H1 (cell line): ENCODE results near the gene AP4B1. TPM values are rescaled to one million over a fixed set of nuclear protein-coding genes. Genes with fewer than 3 reads are reported as not detected.

ENCODE experiments used
- CTCF ChIA-PET: fragments of 300-600 bp; sonication (Branson Sonifier 250); formaldehyde crosslinking; loops from one replicate; lab custom pipeline; 2021; ENCODE audit not compliant: partially characterized antibody; lab: Charles Lee
- POLR2A ChIA-PET: fragments of 300-600 bp; sonication (Branson Sonifier 250); formaldehyde crosslinking; loops from one replicate; lab custom pipeline; 2021; ENCODE audit warnings: inconsistent platforms; ENCODE audit not compliant: partially characterized antibody; lab: Charles Lee
- DNase-seq, 2 experiments: peaks; one replicate each; pipeline versions ENCODE4 v3.0.0 to v3.0.0-alpha.2; 2010 to 2022; ENCODE audit warnings: low spot score in 2 of 2, low read depth in 1 of 2, mixed read lengths in 1 of 2
- FAIRE-seq: peaks from 2 replicates; lab custom pipeline; 2011; peaks lifted over from hg19 to GRCh38; lab: Jason Lieb, UNC
- H2AFZ ChIP-seq: 2 replicates; pipeline ENCODE4 v1.8.1; 2012; ENCODE audit warnings: low read length, inconsistent platforms
- H2AK5ac ChIP-seq: 2 replicates; pipeline ENCODE4 v1.6.1; 2013; ENCODE audit warnings: low read depth, low read length
- H2BK120ac ChIP-seq: replicated peaks from 2 replicates; pipeline ENCODE3; 2013; ENCODE audit warnings: low read depth, low read length, inconsistent platforms
- H2BK12ac ChIP-seq: 2 replicates; pipeline ENCODE4 v1.6.1; 2013; ENCODE audit warnings: low read depth, low read length
- H2BK15ac ChIP-seq: 2 replicates; pipeline ENCODE4 v1.6.1; 2013; ENCODE audit warnings: low read length
- H2BK20ac ChIP-seq: 2 replicates; pipeline ENCODE4 v1.6.1; 2013; ENCODE audit warnings: low read length
- H2BK5ac ChIP-seq: 2 replicates; pipeline ENCODE4 v1.6.1; 2013; ENCODE audit warnings: low read depth, low read length
- H3K14ac ChIP-seq: 2 replicates; pipeline ENCODE4 v1.6.1; 2013; ENCODE audit warnings: inconsistent platforms; ENCODE audit not compliant: insufficient read length
- H3K18ac ChIP-seq: 2 replicates; pipeline ENCODE4 v1.6.1; 2013; ENCODE audit warnings: low read length; ENCODE audit errors: extremely low read depth
- H3K23ac ChIP-seq: 2 replicates; pipeline ENCODE4 v1.6.1; 2013; ENCODE audit warnings: inconsistent platforms; ENCODE audit not compliant: insufficient read length
- H3K23me2 ChIP-seq: 2 replicates; pipeline ENCODE4 v1.6.1; 2013; ENCODE audit warnings: low read depth, low read length
- H3K27ac ChIP-seq: 2 replicates; pipeline ENCODE4 v1.6.1; 2011; ENCODE audit warnings: low read depth, low read length, inconsistent platforms
- H3K27me3 ChIP-seq, 4 experiments: replicated peaks in 1 of 4; 1 replicate in 1 of 4; 2 replicates in 3 of 4; pipeline versions ENCODE4 v1.6.1 to v1.8.1; 2011 to 2013; ENCODE audit warnings: low read length in 3 of 4, mild to moderate bottlenecking in 3 of 4, inconsistent platforms in 2 of 4, mixed read lengths in 2 of 4, moderate library complexity in 1 of 4; ENCODE audit not compliant: control insufficient read depth in 3 of 4, insufficient read depth in 3 of 4; ENCODE audit errors: extremely low read depth in 1 of 4
- H3K36me3 ChIP-seq, 4 experiments: 2 replicates each; pipeline versions ENCODE4 v1.6.1 to v1.8.1; 2011 to 2013; ENCODE audit warnings: mild to moderate bottlenecking in 4 of 4, low read length in 3 of 4, moderate library complexity in 2 of 4, control low read depth in 1 of 4, inconsistent platforms in 1 of 4; ENCODE audit not compliant: insufficient read depth in 4 of 4, control insufficient read depth in 2 of 4
- H3K4ac ChIP-seq: replicated peaks from 2 replicates; pipeline ENCODE3; 2013; ENCODE audit warnings: low read length, low read depth, mixed read lengths, inconsistent platforms; ENCODE audit not compliant: insufficient read length
- H3K4me1 ChIP-seq, 4 experiments: replicated peaks in 1 of 4; 1 replicate in 1 of 4; 2 replicates in 3 of 4; pipeline versions ENCODE4 v1.6.1 to v1.8.1; 2011 to 2013; ENCODE audit warnings: low read length in 3 of 4, inconsistent platforms in 2 of 4, mixed read lengths in 1 of 4; ENCODE audit not compliant: insufficient read depth in 4 of 4, control insufficient read depth in 3 of 4
- H3K4me2 ChIP-seq, 2 experiments: 2 replicates each; pipeline versions ENCODE4 v1.6.1 to v1.8.1; 2011 to 2013; ENCODE audit warnings: low read depth in 2 of 2, low read length in 2 of 2, control low read depth in 1 of 2, inconsistent platforms in 1 of 2, mild to moderate bottlenecking in 1 of 2; ENCODE audit not compliant: insufficient read depth in 1 of 2
- H3K4me3 ChIP-seq, 4 experiments: fragments of 200-600, 300-600 bp in 1 of 4; sonication (generic), shearing (Covaris generic), sonication (Bioruptor Twin) in 1 of 4; 2 replicates each; pipeline versions ENCODE4 v1.5.1 to v1.8.1; 2011 to 2016; ENCODE audit warnings: low read length in 4 of 4, low read depth in 3 of 4, control low read depth in 2 of 4, inconsistent platforms in 2 of 4, mild to moderate bottlenecking in 2 of 4, mixed read lengths in 1 of 4, moderate library complexity in 1 of 4; ENCODE audit not compliant: insufficient read depth in 2 of 4; ENCODE audit errors: extremely low read depth in 1 of 4
- H3K56ac ChIP-seq: replicated peaks from 2 replicates; pipeline ENCODE3; 2013; ENCODE audit warnings: low read depth, mild to moderate bottlenecking, mixed read lengths, low read length, inconsistent platforms; ENCODE audit not compliant: insufficient read length
- H3K79me1 ChIP-seq: 2 replicates; pipeline ENCODE4 v1.6.1; 2013; ENCODE audit warnings: low read depth, low read length, control low read depth
- H3K79me2 ChIP-seq, 2 experiments: 2 replicates each; pipeline versions ENCODE4 v1.6.1 to v1.8.1; 2012 to 2013; ENCODE audit warnings: low read length in 2 of 2, mild to moderate bottlenecking in 2 of 2, inconsistent platforms in 1 of 2; ENCODE audit not compliant: insufficient read depth in 2 of 2, control insufficient read depth in 1 of 2
- H3K9ac ChIP-seq, 4 experiments: replicated peaks in 1 of 4; 1 replicate in 1 of 4; 2 replicates in 3 of 4; pipeline versions ENCODE4 v1.6.1 to v1.8.1; 2011 to 2013; ENCODE audit warnings: low read depth in 3 of 4, low read length in 3 of 4, control low read depth in 2 of 4, mild to moderate bottlenecking in 2 of 4, moderate library complexity in 2 of 4, inconsistent platforms in 1 of 4; ENCODE audit errors: extremely low read depth in 1 of 4
- H3K9me3 ChIP-seq, 2 experiments: 2 replicates each; pipeline versions ENCODE4 v1.6.1 to v1.8.1; 2012 to 2013; ENCODE audit warnings: mild to moderate bottlenecking in 2 of 2, moderate library complexity in 2 of 2, control low read depth in 1 of 2, inconsistent platforms in 1 of 2, low read depth in 1 of 2, low read length in 1 of 2, mixed read lengths in 1 of 2; ENCODE audit not compliant: insufficient read depth in 2 of 2
- H4K20me1 ChIP-seq, 2 experiments: replicated peaks in 1 of 2; 2 replicates each; pipeline versions ENCODE3 to v1.8.1; 2011 to 2013; ENCODE audit warnings: inconsistent platforms in 2 of 2, low read length in 2 of 2, mild to moderate bottlenecking in 1 of 2; ENCODE audit not compliant: insufficient read depth in 2 of 2, control insufficient read depth in 1 of 2
- H4K5ac ChIP-seq: 2 replicates; pipeline ENCODE4 v1.6.1; 2013; ENCODE audit warnings: low read length, low read depth, mixed read lengths, inconsistent platforms; ENCODE audit not compliant: insufficient read length
- H4K8ac ChIP-seq: 2 replicates; pipeline ENCODE4 v1.8.0; 2013; ENCODE audit warnings: mild to moderate bottlenecking, moderate library complexity, low read length, inconsistent platforms; ENCODE audit not compliant: insufficient read depth; ENCODE audit errors: extremely low read depth
- H4K91ac ChIP-seq: replicated peaks from 2 replicates; pipeline ENCODE3; 2013; ENCODE audit warnings: low read length, mixed read lengths, inconsistent platforms; ENCODE audit not compliant: insufficient read length
- ATF2 ChIP-seq: IDR thresholded peaks from 2 replicates; pipeline ENCODE4 v1.6.1; 2012; ENCODE audit warnings: low read length, inconsistent platforms
- CHD2 ChIP-seq: IDR thresholded peaks from 2 replicates; pipeline ENCODE4 v1.6.1; 2012; ENCODE audit warnings: low read length, improper control_type of control experiment
- CTBP2 ChIP-seq: IDR thresholded peaks from 2 replicates; pipeline ENCODE4 v1.7.0; 2011; ENCODE audit warnings: borderline replicate concordance, mild to moderate bottlenecking, moderate library complexity, mixed read lengths, low read length; ENCODE audit not compliant: insufficient read depth, insufficient read length
- KDM5A ChIP-seq: fragments of 200-600 bp; IDR thresholded peaks from 2 replicates; pipeline ENCODE4 v1.7.1; 2012; ENCODE audit warnings: mild to moderate bottlenecking, low read length, inconsistent platforms, mixed read lengths
- PHF8 ChIP-seq: fragments of 200-600 bp; sonication (generic); conservative IDR thresholded peaks from 2 replicates; pipeline ENCODE4 v1.7.1; 2012; ENCODE audit warnings: low read depth, mild to moderate bottlenecking, inconsistent platforms, low read length, moderate library complexity
- POU5F1 ChIP-seq: IDR thresholded peaks from 2 replicates; pipeline ENCODE4 v1.6.1; 2011; ENCODE audit warnings: low read depth, mild to moderate bottlenecking, low read length, moderate library complexity
- RFX5 ChIP-seq: IDR thresholded peaks from 2 replicates; pipeline ENCODE4 v1.6.1; 2011; ENCODE audit warnings: low read depth, low read length, improper control_type of control experiment, borderline replicate concordance
- SIN3A ChIP-seq, 2 experiments: IDR thresholded peaks in 1 of 2; conservative IDR thresholded peaks in 1 of 2; 2 replicates each; pipeline ENCODE4 v1.6.1; 2011 to 2012; ENCODE audit warnings: low read length in 2 of 2, improper control_type of control experiment in 1 of 2, low read depth in 1 of 2, mild to moderate bottlenecking in 1 of 2
- SP2 ChIP-seq: IDR thresholded peaks from 2 replicates; pipeline ENCODE4 v1.6.1; 2012; ENCODE audit warnings: mild to moderate bottlenecking, low read length, inconsistent platforms
- SP4 ChIP-seq: IDR thresholded peaks from 2 replicates; pipeline ENCODE4 v1.6.1; 2012; ENCODE audit warnings: low read length, inconsistent platforms
- YY1 ChIP-seq: IDR thresholded peaks from 2 replicates; pipeline ENCODE4 v1.6.1; 2011; ENCODE audit warnings: low read depth, mild to moderate bottlenecking, low read length
- WGBS, 2 experiments: shearing (Covaris generic) in 1 of 2; methylation state at CpG; one replicate each; pipeline versions ENCODE4 v1.1.6 to v1.1.7; 2013 to 2015; ENCODE audit warnings: low lambda C conversion rate in 2 of 2, mixed read lengths in 2 of 2, inconsistent platforms in 1 of 2, low coverage in 1 of 2, missing lambda C conversion rate in 1 of 2; ENCODE audit not compliant: insufficient replicate concordance in 2 of 2, insufficient coverage in 1 of 2, insufficient read length in 1 of 2; ENCODE audit errors: extremely low coverage in 1 of 2, missing lambda C conversion rate in 1 of 2; 5-methylcytosine and 5-hydroxymethylcytosine counted together
- polyA plus RNA-seq, 7 experiments: library from polyadenylated mRNA; depleted of rRNA in 3 of 7; stranded (reverse) in 5 of 7; unstranded in 2 of 7; fragments of >200 nt in 5 of 7; fragments of 200-250 nt in 2 of 7; gene quantifications; 1 replicate in 5 of 7; 2 replicates in 1 of 7; 4 replicates in 1 of 7; pipeline versions ENCODE4 v1.2.1 to v1.2.3, GENCODE V29; 2011 to 2013; ENCODE audit warnings: missing spikeins in 2 of 7, mixed read lengths in 2 of 7
- total RNA-seq: library from RNA; stranded (reverse); fragmentation: NEBNext Ultra II Directional; extraction: Animal tissue kit (Norgen Biotek cat#: 25700); gene quantifications from 2 replicates; pipeline ENCODE4 v1.2.1, GENCODE V29; 2021

AP4B1 gene
- total and polyA plus RNA-seq, 2 of the 8 experiments (the other 6 are each of a cell fraction or from before 2014, with no cell fraction given) = 8.9 to 9.0 TPM

- Histone ChIP-seq H3K18ac (no peak overlapping the region), H4K8ac (no peak overlapping the region), H3K23me2 (no peaks in the 10 kb centered on the region), H3K9ac (no peak overlapping the region), H3K79me2 (no peaks in the 10 kb centered on the region), H2BK15ac (no peak overlapping the region), H2AFZ (no peak overlapping the region), H3K9me3 (no peaks in the 10 kb centered on the region), H3K4ac (no peak overlapping the region), H2BK12ac (no peak overlapping the region), H3K23ac (no peak overlapping the region), H3K56ac (no peak overlapping the region), H2BK20ac (no peak overlapping the region), H4K5ac (no peak overlapping the region), H3K79me1 (no peaks in the 10 kb centered on the region), H4K20me1 (no peaks in the 10 kb centered on the region), H3K4me2 (no peak overlapping the region), H2BK120ac (no peak overlapping the region), H3K36me3 (no peaks in the 10 kb centered on the region; a peak in 2 of 8 replicates), H3K27me3 (no peaks in the 10 kb centered on the region), H2BK5ac (no peak overlapping the region), H4K91ac (no peak overlapping the region), H3K14ac (no peak overlapping the region), H3K4me1 (no peaks in the 10 kb centered on the region), H2AK5ac (no peak overlapping the region), H3K4me3 (no peak overlapping the region), H3K27ac (no peak overlapping the region)
- FAIRE-seq (no peak), DNase-seq (no peak)
- POLR2A ChIA-PET = interaction anchor here (1.4 kb wide), 1 partner anchor 11 kb away, joined by 4 read pairs; no protein-coding TSS in a partner anchor
- CTCF ChIA-PET = interaction anchor here (0.6 to 0.8 kb wide), 2 partner anchors 82 to 162 kb away, joined by 3 read pairs; no protein-coding TSS in a partner anchor
- 76% methylated on average over 2 of the region's 2 CpGs; no CpG with 5 or more reads in 1 of the 2 experiments for WGBS, 2 experiments
- TF ChIP-seq PHF8 (no peak), POU5F1 (no peak), ATF2 (no peak), SP2 (no peak), CTBP2 (no peak), SIN3A (conservative IDR thresholded peaks at IDR 0.05 in 1 of 2, IDR thresholded peaks at IDR 0.05 in 1 of 2; ENCODE audit: low read depth in 1 of 2, low read length in 2 of 2) (no peak), SP4 (no peak), KDM5A (no peak), RFX5 (no peak), YY1 (no peak), CHD2 (no peak)
Measured at GRCh38 chr1:113917400-113918082, 12.9 kb upstream of the AP4B1 start.
